HG02938 (cell line): ENCODE results near the gene URB1.
A peak's percentile ranks its signal among the peaks of the same experiment; 100 is the strongest.
"Not testable (repeated sequence)": the region's sequence is repeated elsewhere in the genome, so short reads cannot be mapped to it uniquely, and the experiment has no call there.

ENCODE experiments used
- ATAC-seq: cut with Tn5 transposase; IDR thresholded peaks from one replicate; pipeline ENCODE4 v1.9.1; 2021; ENCODE audit warnings: mild to moderate bottlenecking, moderate library complexity; ENCODE audit not compliant: unreplicated experiment

The URB1 gene, protein sequence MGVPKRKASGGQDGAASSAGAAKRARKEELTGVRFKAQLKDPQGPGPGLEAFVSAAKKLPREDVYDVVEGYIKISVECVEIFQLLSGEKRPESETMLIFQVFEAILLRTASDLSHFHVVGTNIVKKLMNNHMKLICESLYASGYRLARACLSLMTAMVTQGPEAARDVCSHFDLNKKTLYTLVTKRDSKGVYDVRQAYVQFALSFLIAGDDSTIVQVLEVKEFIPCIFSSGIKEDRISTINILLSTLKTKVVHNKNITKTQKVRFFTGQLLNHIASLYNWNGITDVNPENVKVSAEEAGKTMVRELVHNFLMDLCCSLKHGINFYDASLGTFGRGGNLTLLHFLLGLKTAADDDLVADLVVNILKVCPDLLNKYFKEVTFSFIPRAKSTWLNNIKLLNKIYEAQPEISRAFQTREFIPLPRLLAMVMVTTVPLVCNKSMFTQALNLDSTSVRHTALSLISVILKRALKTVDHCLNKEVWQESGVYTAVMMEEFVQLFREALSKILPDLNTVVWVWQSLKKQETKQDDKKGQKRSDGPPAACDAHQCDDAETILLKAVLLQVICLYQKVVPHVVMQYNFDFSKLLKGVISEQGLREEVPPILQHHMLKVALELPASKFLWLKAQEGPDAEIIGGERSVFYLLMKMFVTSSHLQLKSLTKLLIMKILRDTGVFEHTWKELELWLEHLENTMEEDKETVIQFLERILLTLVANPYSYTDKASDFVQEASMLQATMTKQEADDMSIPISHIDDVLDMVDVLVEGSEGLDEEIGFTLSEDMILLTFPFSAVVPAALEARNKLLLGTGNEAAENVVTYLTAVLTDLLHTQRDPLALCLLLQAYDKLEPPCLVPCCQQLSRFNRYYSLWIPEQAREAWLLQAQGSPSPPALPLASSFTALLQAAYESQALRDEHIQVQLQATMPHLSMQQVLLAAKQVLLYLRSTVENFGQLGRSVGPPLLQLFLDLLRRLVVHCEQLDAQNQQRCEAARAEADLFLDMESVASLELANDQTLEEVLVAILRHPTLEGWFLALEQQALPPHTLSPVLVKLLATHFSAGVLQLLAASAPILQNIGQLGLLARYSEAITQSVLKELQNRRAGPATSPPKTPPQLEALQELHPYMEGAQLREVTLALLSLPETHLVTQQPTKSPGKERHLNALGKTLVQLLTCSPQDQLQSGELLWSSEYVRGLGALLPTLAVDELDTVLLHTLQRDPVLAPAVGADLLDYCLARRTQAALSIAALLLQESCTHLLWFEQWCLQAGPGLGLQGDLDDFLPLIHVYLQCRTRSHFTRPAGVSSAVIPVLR (N-terminal part only)

DNA sequence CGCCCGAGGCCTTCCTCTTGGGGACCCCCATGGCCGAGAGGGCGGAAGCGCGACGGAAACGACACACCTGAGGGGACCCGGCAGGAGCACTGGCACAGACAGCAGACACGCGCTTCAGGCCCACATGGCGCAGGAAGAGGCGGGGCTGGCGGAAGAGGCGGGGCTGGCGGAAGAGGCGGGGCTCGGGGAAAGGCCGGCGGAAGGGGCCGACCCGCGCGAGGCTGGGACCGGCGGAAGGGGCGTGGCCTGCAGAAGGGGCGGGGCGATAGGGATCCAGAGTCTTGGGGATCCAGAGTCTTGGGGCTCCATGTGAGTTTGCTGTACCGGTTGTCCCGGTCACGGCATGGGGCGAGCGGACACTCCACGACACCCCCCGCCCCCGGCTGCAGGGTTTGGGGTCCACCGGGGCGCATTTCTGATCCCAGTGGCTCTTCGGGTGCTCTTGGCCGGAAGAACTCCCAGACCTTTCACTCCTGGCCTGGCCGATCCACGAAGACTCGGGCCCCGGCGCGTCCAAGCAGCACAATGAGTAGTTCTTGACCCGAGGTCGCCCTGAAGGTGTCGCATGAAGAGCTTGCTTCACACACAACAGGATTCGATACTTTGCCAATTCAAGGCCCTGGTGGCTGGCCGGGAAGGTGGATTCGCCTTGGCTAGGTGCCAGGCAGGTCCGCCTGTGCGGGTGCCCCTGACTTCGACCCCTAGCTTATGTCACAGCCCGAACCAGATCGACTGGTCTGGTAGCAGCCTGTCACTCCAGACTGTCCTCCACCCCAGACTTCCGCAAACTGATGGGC is at the start of gene URB1:
Gene URB1 (minus strand): TSS at position 133 of the 797 bp plus-strand sequence. CDS start 102 bp downstream, at position 31.
- peak; percentile 89 for ATAC-seq

DNA sequence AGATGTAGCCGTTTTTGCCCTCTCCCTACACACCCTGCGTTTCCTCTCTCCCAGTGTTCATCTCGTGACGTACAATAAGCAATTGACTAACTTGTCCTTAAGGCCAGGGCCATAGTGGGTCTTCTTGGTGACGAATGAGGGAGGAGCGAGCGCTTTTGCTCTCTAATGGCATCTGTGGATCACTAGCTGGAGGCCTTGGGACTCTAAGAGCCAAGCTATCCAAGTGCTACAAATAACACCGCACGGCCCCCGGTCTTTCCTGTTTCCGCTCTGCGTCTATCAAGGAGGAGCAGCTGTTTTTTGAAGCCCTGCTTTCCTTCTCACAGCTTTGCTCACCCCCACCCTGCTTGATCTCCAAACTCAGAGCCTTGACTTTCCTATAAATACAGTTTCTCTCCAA is 44.9 kb upstream of the URB1 start:
- no peak for ATAC-seq

DNA sequence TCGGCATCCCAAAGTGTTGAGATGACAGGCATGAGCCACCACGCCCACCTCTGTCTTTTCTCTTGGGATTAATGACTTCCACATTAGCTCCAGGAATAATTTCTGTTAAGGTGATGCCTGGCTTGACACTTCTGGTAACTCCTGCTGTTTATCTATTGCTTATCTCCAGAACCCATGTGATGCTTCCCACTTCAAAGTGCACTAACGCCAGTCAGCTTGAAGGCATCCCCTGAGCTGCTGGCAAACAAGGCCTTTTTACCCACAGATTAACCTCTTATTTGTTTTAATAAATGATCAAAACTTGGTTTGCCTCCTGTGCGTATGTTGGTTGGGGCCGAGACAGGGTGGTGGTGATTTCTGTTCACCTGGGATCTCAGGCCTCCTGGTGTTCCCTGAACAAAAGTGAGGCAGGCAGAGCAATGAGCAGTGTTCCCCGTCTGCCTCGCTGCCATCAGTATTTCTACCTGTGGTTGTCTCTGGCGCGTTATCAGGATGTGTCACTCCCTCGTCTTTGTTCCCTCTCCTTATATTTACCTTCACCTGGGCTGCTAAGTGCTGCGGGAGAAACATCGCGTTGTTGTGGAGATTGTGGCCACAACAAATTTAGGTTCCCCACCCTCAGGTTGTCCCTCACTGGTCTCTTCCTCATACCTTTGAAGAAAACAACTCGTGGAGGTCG is 40.3 kb upstream of the URB1 start:
- ATAC-seq = not testable (repeated sequence)

DNA sequence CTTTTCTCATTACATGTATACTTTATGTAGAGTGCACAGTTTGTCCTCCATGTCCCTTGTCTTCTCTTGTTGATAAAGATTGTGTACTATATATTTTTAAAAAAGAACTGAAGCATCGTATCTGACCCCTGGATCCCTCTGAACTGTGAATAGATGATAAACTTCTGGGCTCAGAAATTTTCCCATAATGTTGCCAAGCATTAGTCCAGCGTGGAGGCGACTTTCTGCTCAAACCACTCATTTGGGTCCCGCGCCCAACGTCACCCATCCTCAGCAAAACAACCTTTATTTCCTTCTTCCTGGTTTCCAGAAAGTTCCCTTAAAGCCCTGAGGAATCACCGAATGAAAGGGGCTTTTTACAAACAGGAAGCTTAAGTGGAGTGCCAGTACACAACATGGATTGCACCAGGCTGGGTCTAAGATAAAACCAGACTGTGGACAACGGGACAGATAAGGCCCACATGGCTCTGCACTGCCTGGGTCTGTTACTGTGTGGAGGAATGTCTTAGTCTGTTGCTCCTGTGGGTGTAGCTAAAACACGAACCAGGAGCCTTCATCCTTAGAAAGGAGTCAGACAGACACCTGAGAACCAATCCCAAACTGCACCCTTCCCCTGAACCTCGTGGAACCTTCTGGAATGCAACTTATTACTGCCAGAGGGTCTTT is 35.3 kb upstream of the URB1 start:
- ATAC-seq = no peak

DNA sequence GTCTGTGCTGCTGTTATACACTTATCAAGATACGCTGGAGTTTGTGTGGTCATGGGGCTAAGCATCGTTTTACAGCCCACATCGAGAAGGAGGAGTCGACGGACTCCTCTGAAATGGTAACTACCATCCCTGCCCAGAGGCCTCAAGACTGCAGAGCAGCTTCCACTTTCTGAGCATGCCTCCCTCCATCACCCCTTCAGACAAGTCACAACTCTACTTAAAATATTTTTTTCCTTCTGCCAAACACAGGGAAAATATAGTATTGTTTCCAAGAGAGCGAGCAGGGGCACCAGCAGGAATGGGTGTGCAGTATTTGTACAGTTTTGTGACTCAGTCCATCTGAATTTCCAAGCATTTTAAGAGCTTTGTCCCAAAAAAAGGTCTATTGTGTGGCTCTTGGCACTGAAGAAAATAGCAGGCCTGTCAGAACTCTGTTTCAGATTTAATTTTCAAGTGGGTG is 33.8 kb upstream of the URB1 start:
- ATAC-seq = no peak

DNA sequence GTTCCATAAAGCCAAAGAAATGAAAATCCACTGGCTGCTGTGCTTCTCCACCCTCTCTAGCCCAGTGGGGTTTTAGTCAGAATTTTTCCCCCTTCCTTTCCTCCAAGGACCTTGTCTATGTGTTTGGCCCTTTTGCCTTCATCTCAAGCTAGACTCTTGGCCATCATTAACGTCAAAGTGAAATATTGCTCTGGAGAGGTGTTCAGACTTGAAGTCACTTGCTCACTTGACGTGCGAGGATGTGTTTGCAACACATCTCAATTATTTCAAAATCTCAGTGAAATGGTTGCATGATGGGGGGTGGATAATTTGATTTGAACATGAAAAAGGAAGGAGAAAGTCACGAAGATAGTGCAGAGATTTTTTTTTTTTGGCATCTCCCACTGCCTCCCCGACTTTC is 33.3 kb upstream of the URB1 start:
- no peak for ATAC-seq

DNA sequence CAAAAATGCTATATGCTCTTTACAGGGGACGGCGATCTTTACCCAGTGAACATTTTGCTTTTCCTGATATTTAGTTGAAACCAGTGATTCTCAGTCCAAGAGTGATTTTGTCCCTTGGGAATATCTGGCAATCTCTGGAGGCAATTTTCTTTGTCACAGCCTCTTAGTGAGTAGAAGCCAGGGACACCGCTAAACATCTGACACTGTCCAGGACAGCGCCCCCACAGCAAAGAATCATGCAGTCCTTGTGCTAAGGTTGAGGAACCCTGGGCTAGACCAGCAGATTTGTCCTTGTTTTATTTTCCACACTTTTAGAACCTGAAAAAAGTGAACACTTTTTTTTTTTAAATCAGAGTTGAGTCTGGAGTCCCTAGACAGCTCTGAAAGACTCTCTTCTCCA is 32.8 kb upstream of the URB1 start:
- no peak for ATAC-seq

DNA sequence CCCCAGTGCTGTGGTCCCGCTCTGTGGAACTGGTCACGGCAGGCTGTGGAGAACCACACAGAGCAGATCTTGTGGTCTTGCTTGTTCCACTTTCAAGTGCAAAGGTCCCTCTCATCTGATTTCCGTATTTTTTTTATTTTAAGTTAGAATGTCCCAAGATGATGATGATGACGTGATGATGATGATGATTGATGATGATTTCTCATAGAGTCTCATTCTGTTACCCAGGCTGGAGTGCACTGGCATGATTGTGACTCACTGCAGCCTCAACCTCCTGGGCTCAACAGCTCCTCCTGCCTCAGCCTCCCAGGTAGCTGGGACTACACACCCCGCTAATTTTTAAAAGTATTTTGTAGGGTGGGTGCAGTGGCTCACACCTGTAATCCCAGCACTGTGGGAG is 31.9 kb upstream of the URB1 start:
- ATAC-seq = no peak

DNA sequence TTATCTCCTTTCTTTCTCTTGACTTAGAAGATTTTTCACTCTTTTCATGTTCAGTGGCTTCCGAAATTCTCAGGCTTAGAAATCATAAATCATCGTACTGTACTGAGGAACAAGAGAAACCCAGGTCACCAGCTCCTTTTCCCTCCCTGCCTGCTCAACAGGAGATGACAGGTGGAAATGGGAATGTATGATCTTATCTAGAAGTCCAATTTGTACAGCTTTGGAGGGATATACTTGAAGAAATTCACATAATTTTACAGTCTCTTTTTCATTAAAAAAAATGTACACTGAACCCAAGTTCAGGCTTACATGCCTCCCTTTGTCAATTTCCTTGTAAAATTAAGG is 31.4 kb upstream of the URB1 start:
- ATAC-seq = no peak

DNA sequence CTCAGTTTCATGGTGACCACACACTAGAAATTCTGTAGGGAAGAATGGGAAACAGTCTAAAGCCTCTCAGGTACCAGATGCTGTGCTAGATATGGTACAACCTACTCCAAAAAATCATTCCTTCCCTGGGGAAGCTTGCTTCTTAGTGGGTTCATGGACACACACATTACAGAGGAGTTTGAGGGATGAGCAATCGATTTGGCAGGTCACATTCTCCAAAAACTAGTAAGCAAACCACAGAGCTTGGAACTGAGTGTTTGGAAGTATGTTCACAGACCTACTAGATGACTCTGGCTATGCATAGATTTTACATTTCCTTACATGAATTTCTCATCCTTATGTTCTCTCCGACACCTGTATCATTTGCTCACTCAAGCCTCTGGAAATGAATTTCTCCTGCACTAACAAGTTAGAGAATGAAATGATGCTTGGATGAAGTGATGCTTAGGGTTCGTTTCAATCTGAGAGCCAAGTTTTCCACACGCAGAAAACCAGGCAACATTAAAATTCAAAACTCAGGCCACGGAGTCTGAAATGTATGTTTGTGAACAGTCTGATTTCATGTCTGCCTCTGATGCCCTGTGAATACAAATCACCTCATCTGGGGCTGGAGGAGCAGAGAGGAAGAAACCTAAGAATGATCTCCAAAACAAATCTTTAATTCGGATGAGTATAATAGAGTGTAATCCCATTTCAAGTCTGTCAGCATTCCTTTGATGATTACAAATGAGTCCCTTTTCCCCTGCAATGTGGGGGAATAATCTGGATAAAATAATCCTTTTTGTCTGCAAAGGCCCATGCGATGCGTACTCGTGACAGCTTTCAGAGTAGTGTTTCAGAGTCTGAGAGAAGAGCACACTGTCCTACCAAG is 30.7 kb upstream of the URB1 start:
- no peak for ATAC-seq

DNA sequence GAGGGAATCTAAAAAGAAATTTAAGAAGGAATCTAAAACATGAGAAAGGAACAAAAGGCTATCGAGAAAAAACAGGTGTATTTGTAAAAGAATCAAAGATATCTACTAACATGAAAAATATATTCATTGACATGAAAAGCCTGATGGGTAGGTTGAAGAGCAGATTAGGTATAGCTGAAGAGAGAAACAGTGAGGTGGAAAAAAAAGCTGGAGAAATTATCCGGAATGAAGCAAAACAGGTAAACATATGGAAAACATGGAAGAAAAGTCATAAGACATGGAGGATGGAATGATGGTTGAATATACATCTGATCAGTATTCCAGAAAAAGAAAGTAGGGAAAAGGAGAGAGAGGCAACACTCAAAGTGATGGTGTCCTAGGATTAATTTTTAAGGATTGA is 29.3 kb upstream of the URB1 start:
- no peak for ATAC-seq

DNA sequence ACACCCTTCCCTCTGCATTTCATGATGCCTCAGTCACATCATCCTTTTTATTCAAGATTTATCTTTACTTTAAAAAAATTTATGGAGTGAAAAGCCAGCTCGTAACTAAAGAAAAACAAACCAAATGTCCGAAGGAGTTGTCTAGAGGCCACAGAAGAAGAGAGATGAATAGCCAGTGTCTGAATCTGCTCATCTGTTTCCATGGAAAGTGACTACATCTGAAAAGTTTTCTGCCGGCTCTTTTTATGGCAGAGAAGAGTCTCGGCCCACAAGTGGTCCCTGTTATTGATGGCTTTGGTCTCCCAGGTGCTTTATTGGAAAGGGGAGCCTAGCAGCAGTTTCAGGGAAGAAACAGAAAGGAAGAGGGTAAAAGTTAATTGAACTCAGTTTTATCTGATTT is 25.3 kb upstream of the URB1 start:
- ATAC-seq = no peak

DNA sequence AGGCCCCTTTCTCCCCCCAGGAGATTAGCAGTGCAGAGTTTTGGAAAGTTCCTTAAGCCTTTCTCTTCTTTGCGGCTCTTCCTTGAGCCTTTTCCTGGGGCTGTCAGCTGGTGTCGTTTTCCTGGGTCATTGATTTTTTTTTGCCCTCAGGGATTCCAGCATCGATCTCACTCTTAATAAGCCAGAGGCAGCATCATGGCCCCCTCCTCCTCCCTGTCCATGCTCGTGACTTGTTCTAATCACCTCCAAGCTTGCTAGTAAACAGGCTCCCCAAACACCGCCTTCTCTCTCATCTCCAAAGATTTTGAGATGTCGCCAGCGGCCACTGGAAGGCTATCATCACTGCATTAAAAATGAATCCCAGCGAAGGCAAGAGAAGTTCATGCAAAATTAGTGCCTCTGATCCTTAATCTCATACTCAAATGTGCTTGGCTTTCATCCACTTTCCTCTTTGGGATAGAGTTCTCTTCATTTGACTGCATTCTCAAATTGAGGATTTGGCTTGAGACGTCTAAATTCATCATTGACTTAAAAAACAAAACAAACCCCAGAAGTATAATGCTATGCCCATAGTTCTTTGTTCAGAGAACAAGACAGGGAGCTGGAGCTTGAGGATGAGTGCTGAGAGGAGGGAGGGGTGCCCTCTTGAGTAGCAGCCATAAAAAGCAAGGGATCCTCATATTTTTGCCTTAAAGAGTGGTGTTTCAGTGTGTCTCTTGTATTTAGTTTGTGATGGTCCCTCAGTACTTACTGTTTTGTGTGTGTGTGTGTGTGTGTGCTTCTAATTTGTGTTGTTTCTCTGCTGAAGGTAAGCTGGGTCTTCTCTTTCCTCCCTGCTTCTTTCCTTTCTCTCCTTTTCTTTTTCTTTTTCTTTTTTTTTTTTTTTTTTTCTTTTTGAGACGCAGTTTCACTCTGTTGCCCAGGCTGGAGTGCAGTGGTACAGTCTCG is 22.9 kb upstream of the URB1 start:
- ATAC-seq = no peak

DNA sequence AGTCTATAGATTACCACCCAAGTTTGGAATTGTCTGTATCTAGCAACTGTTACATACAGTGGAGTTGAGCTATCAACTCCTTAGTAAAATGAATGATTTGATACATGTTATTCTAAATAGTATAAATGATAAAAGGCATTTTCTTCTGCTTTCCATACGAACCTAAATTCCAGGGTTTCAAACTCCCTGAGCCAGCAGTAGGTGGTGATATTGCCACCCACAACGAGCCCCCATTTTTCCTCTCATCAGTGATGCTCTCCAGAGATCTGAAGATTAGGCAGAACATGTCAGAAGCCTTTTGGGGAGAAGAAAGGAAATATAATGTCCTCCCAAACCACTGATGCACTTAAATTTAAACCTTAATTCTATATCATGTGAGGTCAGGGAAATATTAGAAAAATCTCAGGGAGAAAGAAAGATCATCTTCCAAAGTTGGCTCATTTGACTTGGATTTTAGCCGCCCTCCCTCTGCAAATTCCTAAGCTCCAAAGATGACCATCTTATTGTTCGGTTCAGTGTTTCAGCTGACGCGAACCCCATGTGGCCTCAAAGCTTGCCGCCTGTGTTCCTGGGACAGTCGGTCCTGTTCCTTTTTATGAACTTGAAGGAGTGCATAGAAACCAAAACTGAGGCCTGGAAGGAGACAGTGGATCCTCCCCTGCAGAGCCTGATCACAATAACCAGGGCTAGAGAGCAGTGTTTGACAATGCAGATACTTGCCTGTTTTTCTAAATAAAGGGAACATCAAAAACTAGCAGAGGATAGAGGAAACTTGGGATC is 22.0 kb upstream of the URB1 start:
- no peak for ATAC-seq

DNA sequence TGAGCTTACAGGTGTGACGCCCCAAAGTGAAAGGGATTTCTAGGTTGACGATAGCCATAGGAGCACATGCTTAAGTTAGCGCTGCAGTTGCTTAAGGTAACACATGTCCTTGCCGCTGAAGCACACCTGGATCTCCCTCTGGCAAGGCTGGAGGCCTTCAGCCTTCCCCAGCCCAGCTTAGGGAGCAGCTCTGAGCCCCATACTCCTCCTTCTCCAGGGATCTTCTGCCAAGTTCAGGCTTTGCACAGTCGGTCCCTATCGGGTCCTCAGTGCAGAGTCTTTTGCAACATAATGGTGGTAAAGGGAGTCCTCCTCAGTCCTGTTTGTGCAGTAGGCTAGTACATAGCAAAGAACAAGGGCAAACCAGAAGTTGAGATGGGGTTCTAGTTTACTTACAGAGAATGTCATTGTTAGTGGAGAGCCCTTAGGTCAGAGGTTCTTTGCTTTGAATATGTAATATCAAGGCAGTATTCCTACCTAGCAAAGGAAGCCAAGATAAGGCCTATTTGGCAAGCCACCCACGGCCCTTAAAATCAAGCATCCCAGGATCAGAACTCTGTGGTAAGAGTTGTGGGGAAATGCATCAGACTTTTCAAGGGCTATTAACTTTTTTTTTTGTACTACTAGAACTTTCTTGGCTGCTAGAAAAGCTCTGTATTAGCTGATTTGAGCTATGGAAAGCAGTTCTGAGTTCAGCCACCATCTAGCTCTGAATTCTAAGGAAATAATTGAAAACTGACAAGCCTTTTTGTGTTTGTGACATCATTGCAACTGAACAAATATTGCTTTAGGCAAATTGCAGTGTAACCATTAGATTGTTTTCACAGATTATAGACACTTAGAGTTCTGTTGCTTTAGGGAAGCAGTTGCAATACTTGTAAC is 21.1 kb upstream of the URB1 start:
- no peak for ATAC-seq
